Liver (tissue), 9 donors: ENCODE data around the gene CNDP2. TPM values are rescaled to one million over a fixed set of nuclear protein-coding genes. Genes with fewer than 3 reads are reported as not detected.

Source experiments
- DNase-seq: peaks from one replicate; pipeline ENCODE4 v3.0.0-alpha.2; 2017; ENCODE audit warnings: low spot score
- H3K27ac ChIP-seq, 2 donors: one replicate each; pipeline ENCODE4 v1.7.0; 2013; ENCODE audit warnings: inconsistent platforms in 2 of 2, low read length in 2 of 2, control low read depth in 1 of 2, low read depth in 1 of 2, mild to moderate bottlenecking in 1 of 2
- H3K27me3 ChIP-seq, 4 donors: one replicate each; pipeline versions ENCODE4 v1.6.1 to v1.7.0; 2013; ENCODE audit warnings: low read length in 3 of 4, inconsistent platforms in 1 of 4, mild to moderate bottlenecking in 1 of 4, moderate library complexity in 1 of 4; ENCODE audit not compliant: control insufficient read depth in 4 of 4, insufficient read depth in 4 of 4
- H3K36me3 ChIP-seq, 4 donors: one replicate each; pipeline versions ENCODE4 v1.6.1 to v1.7.0; 2013; ENCODE audit warnings: low read length in 3 of 4, mild to moderate bottlenecking in 3 of 4, low read depth in 1 of 4, moderate library complexity in 1 of 4; ENCODE audit not compliant: control insufficient read depth in 4 of 4, insufficient read depth in 3 of 4
- H3K4me1 ChIP-seq, 4 donors: one replicate each; pipeline versions ENCODE4 v1.6.1 to v1.7.0; 2013; ENCODE audit warnings: low read length in 3 of 4, mild to moderate bottlenecking in 3 of 4, moderate library complexity in 1 of 4; ENCODE audit not compliant: control insufficient read depth in 4 of 4, insufficient read depth in 4 of 4
- H3K4me3 ChIP-seq, 3 donors: one replicate each; pipeline versions ENCODE4 v1.6.1 to v1.7.0; 2013; ENCODE audit warnings: low read length in 3 of 3, control low read depth in 1 of 3, low read depth in 1 of 3, mild to moderate bottlenecking in 1 of 3
- H3K9ac ChIP-seq, 2 donors: one replicate each; pipeline ENCODE4 v1.7.0; 2013; ENCODE audit warnings: low read length in 2 of 2, mild to moderate bottlenecking in 2 of 2, moderate library complexity in 2 of 2, control low read depth in 1 of 2, low read depth in 1 of 2
- H3K9me3 ChIP-seq, 4 donors: one replicate each; pipeline versions ENCODE4 v1.6.1 to v1.7.0; 2013; ENCODE audit warnings: low read length in 3 of 4; ENCODE audit not compliant: control insufficient read depth in 4 of 4
- ATF3 ChIP-seq: IDR thresholded peaks from 2 replicates; pipeline ENCODE4 v1.6.1; 2016; ENCODE audit warnings: antibody characterized with exemption
- EGR1 ChIP-seq, 2 donors: IDR thresholded peaks; 2 replicates each; pipeline ENCODE4 v1.6.1; 2016 to 2018; ENCODE audit warnings: antibody characterized with exemption in 2 of 2, low read depth in 2 of 2
- FOXA1 ChIP-seq: IDR thresholded peaks from 2 replicates; pipeline ENCODE4 v1.6.1; 2016; ENCODE audit warnings: antibody characterized with exemption
- FOXA2 ChIP-seq: IDR thresholded peaks from 2 replicates; pipeline ENCODE4 v1.6.1; 2016; ENCODE audit warnings: antibody characterized with exemption
- HNF4A ChIP-seq, 2 donors: conservative IDR thresholded peaks; 2 replicates each; pipeline ENCODE4 v1.6.1; 2016; ENCODE audit warnings: antibody characterized with exemption in 2 of 2, mild to moderate bottlenecking in 2 of 2
- JUND ChIP-seq, 2 donors: IDR thresholded peaks; 2 replicates each; pipeline ENCODE4 v1.6.1; 2016; ENCODE audit warnings: antibody characterized with exemption in 2 of 2
- NR2F2 ChIP-seq: IDR thresholded peaks from 2 replicates; pipeline ENCODE4 v1.6.1; 2016; ENCODE audit warnings: antibody characterized with exemption
- RAD21 ChIP-seq, 2 donors: IDR thresholded peaks; 2 replicates each; pipeline ENCODE4 v1.6.1; 2016; ENCODE audit warnings: antibody characterized with exemption in 2 of 2, mild to moderate bottlenecking in 2 of 2
- REST ChIP-seq: IDR thresholded peaks from 2 replicates; pipeline ENCODE4 v1.6.1; 2016; ENCODE audit warnings: antibody characterized with exemption, mild to moderate bottlenecking
- SP1 ChIP-seq: IDR thresholded peaks from 2 replicates; pipeline ENCODE4 v1.6.1; 2018; ENCODE audit warnings: antibody characterized with exemption, mild to moderate bottlenecking
- TAF1 ChIP-seq: conservative IDR thresholded peaks from 2 replicates; pipeline ENCODE4 v1.6.1; 2016; ENCODE audit warnings: antibody characterized with exemption, mild to moderate bottlenecking
- YY1 ChIP-seq: IDR thresholded peaks from 2 replicates; pipeline ENCODE4 v1.6.1; 2016; ENCODE audit warnings: antibody characterized with exemption, mild to moderate bottlenecking
- ZBTB33 ChIP-seq: IDR thresholded peaks from 2 replicates; pipeline ENCODE4 v1.6.1; 2016; ENCODE audit warnings: antibody characterized with exemption
- WGBS: extraction: QIAGEN DNeasy Blood & Tissue Kit; methylation state at CpG from one replicate; pipeline ENCODE4 v1.1.7; 2013; 5-methylcytosine and 5-hydroxymethylcytosine counted together
- polyA plus RNA-seq, 2 donors: library from polyadenylated mRNA; stranded (reverse) in 1 of 2; unstranded in 1 of 2; fragments of 200-250 nt in 1 of 2; fragments of >200 nt in 1 of 2; fragmentation: Nextera tagmentation in 1 of 2; extraction: Ambion mirVana in 1 of 2; gene quantifications; one replicate each; pipeline versions ENCODE4 v1.2.1 to v1.2.3, GENCODE V29; 2013 to 2015
- total RNA-seq, 2 donors: library from RNA; depleted of rRNA; stranded (reverse); fragments of >200 nt; gene quantifications; one replicate each; pipeline ENCODE4 v1.2.3, GENCODE V29; 2014
- donor health status: healthy.
- donor health status: healthy.
- donor health status: healthy.
- donor health status: healthy.
- donor health status: healthy.

CNDP2 gene
- total and polyA plus RNA-seq, 4 donors: 65.5 to 167 (median 141) TPM

DNA sequence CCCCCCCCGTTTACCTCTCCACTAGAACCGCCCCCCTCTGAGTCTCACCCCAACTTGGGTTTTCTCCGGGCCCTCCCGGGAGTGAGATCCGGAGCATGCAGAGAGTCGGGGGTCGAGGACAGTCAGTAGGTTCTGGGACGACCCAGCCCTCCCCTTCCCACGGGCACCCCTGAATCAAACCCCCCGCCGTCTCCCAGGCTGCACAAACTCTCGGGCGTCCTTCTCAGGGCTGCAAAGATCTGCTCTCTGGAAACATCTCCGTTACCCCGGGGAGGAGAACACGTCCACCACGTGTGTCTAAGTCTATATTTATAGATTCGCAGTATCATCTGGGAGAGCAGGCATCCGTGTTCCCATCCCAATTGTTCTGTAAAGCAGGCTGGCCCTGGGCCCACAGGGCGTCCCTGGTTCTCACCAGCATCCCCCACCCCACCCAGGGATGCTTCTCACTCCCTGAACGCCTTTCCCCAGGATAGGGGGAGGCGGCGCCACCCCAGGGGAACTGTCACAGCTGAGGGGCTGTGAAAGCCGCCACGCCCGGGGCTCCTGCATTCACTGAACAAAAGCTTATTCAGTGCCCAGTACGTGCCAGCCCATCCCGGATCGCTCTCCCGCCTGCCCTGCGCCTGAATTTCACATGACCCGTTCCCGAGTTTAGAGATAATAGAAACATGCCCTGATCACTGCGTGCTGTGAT is 38.3 kb upstream of the CNDP2 start:
- H3K27me3 ChIP-seq: peaks cover 0 to 7% (median 4%) of the 10 kb centered on the region in 4 donors
- H3K4me3 ChIP-seq: peak overlapping the region in 1 of 3 donors; percentile 52
- no peak overlapping the region for H3K9ac ChIP-seq
- H3K27ac ChIP-seq: no peak overlapping the region
- 26% methylated on average over 34 of the region's 34 CpGs for WGBS
- no peak for DNase-seq
- TF ChIP-seq NR2F2: no peak
- TF ChIP-seq ATF3: no peak
- no peak for TF ChIP-seq HNF4A (conservative IDR thresholded peaks at IDR 0.05)
- TF ChIP-seq FOXA1: no peak
- no peak for TF ChIP-seq FOXA2
- TF ChIP-seq JUND (IDR thresholded peaks at IDR 0.05): no peak
- TF ChIP-seq SP1: no peak
- TF ChIP-seq TAF1: no peak
- no peak for TF ChIP-seq ZBTB33
- TF ChIP-seq YY1: no peak
- H3K9me3 ChIP-seq: no peaks in the 10 kb centered on the region
- peaks cover 7 to 20% (median 11%) of the 10 kb centered on the region in 4 donors for H3K4me1 ChIP-seq
- H3K36me3 ChIP-seq: no peaks in the 10 kb centered on the region

GRCh38 chr18:74459889-74460288 is 36.3 kb upstream of the CNDP2 start:
- H3K9me3 ChIP-seq: no peaks in the 10 kb centered on the region
- peaks cover 7 to 20% (median 11%) of the 10 kb centered on the region in 4 donors for H3K4me1 ChIP-seq
- no peak overlapping the region for H3K27ac ChIP-seq
- no peak overlapping the region for H3K9ac ChIP-seq
- TF ChIP-seq RAD21 (IDR thresholded peaks at IDR 0.05): peak in 1 of 2 donors; percentile 7
- TF ChIP-seq JUND (IDR thresholded peaks at IDR 0.05): no peak
- no peak for TF ChIP-seq EGR1 (IDR thresholded peaks at IDR 0.05; ENCODE audit: low read depth in 2 of 2)
- no peak for DNase-seq
- 67% methylated on average over 7 of the region's 7 CpGs for WGBS
- peaks cover 0 to 7% (median under 1%) of the 10 kb centered on the region in 4 donors for H3K27me3 ChIP-seq
- H3K36me3 ChIP-seq: no peaks in the 10 kb centered on the region
- no peak overlapping the region for H3K4me3 ChIP-seq

- H3K27ac ChIP-seq: no peak overlapping the region
- DNase-seq: no peak
- peaks cover 0 to 7% (median 0%) of the 10 kb centered on the region in 4 donors for H3K27me3 ChIP-seq
- no peaks in the 10 kb centered on the region for H3K36me3 ChIP-seq
- H3K9ac ChIP-seq: no peak overlapping the region
- no peaks in the 10 kb centered on the region for H3K9me3 ChIP-seq
- no peak overlapping the region for H3K4me3 ChIP-seq
- H3K4me1 ChIP-seq: peaks cover 7 to 20% (median 11%) of the 10 kb centered on the region in 4 donors
- no peak for TF ChIP-seq REST
- WGBS: 92% methylated on average over 7 of the region's 7 CpGs
Measured at GRCh38 chr18:74460825-74461224, 35.3 kb upstream of the CNDP2 start.
